COLO668 (cell line): ENCODE measurements around the gene FIGNL2.

Experiments used
- DNase-seq: peaks from one replicate; lab custom pipeline; 2025; ENCODE audit not compliant: unreplicated experiment; lab: John Stamatoyannopoulos, UW

Gene FIGNL2

DNA sequence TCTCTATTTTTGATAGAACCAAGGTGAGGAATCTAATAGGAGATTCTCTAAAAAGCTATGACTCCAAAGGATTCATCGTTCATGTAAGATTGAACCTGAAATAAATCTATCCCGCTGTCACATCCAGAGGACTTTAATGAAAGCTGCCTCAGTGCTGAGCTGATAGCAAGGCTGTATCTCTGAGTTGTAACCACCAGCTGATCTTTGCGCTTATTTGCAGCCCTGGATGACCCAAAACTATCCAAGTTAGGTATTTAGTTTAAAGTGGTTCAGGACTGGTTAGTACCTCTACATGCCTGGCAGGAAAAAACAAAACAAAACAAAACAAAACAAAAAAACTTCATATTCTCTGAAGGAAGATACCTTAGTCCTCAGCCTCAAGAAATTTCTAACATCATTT lies 30.6 kb upstream of the FIGNL2 start:
- DNase-seq: no peak

DNA sequence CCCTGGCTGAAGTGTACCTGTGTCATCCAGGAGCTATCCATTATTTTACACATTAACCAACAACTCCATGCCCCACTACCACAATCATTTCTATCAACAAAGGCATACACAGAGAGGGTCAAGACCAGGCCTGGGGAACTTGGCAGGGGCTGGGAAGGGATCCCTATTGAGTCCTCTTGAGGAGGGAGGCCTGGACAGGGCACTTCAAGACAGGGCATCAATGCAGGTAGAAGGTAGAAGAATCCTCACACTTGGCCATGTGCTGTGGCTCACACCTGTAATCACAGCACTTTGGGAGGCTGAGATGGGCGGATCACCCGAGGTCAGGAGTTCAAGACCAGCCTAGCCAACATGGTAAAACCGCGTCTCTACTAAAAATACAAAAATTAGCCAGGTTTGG lies 26.0 kb upstream of the FIGNL2 start:
- no peak for DNase-seq

DNA sequence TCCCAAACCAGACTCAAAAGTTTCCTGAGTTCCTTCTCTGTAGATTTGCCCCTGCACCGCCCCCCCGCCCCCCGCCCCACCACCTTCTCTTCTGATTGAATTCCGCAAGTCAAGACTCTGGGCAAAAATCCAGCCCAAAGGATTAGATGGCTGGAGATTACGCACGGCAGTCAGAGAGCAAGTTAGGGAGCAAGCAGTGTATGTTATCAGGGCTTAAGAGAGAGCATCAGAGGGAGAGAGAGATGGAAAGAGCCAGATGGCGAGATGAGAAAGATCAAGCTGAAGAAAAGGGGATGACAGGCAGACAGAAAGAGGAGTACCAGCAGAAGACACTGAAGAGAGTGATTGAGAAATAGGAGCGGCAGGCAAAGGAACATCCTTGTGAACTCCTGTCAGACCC lies 25.5 kb upstream of the FIGNL2 start:
- no peak for DNase-seq

DNA sequence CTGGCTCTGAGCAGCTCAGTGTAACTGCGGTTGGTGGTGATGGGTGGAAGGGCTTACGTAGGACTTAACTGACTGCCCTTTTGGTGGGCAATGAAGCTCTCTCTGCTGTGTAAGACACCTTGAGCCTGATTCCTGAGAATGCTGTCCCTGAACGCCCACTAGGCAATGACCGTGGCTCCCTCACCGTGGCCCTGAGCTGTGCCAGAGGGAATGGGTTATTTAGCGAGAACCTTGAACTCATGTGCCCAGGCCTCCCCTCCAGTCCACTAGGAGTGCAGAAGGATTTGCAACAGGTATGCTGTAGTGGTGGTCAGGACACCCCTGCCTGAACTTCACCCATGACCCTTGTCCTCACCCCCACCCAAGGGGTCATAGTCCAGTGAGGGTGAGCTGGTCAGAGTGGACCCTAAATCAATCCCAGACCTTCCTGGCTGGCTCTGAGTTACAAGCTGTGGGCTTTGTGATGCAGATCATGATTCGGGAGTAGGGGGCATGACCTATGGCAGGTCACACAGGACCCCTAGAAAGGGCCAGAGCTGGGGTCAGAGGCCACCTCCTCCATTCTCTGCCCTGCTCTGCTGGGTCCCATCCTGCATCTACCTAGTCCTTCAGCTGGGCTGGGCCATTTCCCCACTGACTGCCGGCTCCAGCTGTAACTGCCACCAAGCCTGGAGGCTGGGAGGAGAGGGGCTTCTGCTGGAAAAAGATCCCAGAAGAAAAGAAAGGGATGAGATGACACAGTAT lies 24.9 kb upstream of the FIGNL2 start:
- no peak for DNase-seq

GRCh38 chr12:51872689-51872981 lies 24.1 kb upstream of the FIGNL2 start:
- no peak for DNase-seq

- DNase-seq: no peak
Observed at GRCh38 chr12:51871918-51872688, 23.6 kb upstream of the FIGNL2 start.

DNA sequence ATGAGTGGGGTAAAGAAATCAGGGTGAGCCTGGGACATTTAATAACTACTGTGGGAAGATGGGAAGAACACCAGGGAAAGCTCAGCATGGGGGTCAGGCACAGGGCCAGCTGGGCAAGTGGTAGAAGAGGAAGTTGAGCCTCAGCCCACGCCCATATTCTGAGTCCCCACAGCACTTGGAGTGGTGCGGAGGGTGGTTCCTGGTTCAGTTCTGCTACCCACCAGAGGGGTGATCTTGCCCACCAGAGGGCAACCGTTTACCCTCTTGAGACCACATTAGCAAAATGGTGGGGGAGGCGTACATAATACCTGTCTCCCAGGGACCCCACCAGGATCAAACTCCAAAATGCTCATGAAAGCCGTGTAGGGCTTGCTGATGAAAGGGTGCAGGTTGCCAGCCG lies 22.6 kb upstream of the FIGNL2 start:
- DNase-seq: no peak

GRCh38 chr12:51870504-51870903 lies 22.0 kb upstream of the FIGNL2 start:
- no peak for DNase-seq

DNA sequence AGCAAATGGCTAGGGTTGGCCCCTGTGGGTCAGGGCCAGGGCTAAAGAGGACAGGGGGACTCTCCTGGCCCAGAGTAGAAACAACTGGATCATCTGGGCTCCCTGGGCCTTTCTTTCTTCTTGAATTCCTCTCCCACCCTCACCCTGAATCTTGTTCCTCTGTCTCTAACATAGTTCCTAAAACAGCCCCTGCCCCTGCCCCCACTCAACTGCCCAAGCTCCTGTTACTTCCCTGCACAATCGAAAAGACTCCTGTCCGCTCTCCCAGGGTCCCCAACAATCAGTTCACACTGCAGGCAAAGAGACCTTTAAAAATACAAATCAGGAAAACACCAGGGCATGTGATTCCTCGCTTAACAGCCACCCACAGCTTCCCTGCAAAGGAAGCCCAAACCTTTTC lies 21.4 kb upstream of the FIGNL2 start:
- DNase-seq: no peak

GRCh38 chr12:51869496-51869865 lies 21.0 kb upstream of the FIGNL2 start:
- DNase-seq: no peak

DNA sequence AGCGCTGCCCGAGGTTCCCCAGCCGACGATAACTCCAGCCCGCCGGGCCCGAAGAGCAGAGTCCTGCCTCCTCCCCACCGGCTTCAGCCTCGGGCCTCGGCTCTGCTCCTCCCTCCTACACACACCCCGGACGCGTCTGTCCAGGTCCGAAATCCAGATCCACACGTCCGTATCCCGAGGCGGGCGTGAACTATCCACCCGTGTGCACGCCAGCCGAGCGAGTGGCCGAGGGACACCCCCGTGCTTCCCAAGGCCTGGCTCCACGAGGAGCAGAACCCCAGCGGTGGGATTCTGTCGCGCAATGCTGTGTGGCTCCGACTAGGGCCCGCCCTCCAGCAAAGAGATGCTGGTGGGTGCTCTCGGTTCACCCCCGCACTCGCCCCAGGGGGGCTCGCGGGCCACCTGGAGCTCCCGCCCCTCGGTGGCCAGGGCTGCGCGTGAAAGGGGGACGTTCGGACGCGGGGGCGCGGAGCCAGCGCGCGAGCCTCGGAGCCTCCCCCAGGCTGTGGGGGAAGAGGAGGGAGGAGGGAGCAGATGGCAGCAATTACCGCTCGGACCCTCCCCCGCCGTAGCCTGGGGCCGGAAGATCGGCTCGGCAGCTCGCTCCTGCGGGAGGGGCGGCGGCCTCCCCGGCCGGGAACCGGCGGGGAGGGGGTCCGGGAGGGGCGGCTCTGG lies 20.4 kb upstream of the FIGNL2 start:
- no peak for DNase-seq

GRCh38 chr12:51867796-51868428 lies 19.4 kb upstream of the FIGNL2 start:
- no peak for DNase-seq

- no peak for DNase-seq
Observed at GRCh38 chr12:51867371-51867770, 18.9 kb upstream of the FIGNL2 start.

DNA sequence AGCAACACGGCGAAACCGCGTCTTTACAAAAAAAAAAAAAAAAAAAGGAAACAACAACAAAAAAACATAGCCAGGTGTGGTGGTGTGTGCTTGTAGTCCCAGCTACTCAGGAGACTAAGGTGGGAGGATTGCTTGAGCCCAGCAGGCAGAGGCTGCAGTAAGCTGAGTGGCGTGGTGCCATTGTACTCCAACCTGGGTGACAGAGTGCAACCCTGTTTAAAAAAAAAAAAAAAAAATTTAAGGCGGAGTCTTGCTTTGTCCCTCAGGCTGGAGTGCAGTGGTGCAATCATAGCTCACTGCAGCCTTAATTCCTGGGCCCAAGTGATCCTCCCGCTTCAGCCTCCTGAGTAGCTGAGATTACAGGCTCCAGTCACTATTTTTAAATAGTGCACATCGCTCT lies 18.2 kb upstream of the FIGNL2 start:
- DNase-seq: no peak

GRCh38 chr12:51866324-51866723 lies 17.8 kb upstream of the FIGNL2 start:
- no peak for DNase-seq

DNA sequence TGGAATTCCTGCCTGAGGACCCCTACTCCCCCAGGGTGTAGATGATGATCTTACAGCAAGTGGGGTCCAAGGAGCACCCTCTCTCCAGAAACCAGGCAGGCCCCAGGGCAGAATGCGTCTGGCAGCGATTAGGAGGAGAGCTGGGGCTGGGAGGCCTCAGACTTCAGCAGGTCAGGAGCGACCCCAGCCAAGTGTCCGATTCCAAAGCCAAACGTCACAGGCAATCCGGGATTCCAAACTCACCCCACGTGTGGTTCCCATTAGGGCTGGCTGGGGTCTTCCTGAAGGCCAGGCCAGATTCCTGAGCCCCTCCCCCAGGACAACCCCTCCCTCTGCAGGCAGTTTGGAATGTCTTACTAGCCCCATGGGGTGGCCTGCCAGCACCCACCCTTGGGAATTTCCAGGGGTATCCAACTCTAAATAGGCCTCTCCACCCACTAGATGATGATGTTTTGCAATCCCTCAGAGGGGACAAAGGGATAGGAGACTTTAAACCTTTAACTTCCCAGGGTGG lies 17.3 kb upstream of the FIGNL2 start:
- no peak for DNase-seq

DNA sequence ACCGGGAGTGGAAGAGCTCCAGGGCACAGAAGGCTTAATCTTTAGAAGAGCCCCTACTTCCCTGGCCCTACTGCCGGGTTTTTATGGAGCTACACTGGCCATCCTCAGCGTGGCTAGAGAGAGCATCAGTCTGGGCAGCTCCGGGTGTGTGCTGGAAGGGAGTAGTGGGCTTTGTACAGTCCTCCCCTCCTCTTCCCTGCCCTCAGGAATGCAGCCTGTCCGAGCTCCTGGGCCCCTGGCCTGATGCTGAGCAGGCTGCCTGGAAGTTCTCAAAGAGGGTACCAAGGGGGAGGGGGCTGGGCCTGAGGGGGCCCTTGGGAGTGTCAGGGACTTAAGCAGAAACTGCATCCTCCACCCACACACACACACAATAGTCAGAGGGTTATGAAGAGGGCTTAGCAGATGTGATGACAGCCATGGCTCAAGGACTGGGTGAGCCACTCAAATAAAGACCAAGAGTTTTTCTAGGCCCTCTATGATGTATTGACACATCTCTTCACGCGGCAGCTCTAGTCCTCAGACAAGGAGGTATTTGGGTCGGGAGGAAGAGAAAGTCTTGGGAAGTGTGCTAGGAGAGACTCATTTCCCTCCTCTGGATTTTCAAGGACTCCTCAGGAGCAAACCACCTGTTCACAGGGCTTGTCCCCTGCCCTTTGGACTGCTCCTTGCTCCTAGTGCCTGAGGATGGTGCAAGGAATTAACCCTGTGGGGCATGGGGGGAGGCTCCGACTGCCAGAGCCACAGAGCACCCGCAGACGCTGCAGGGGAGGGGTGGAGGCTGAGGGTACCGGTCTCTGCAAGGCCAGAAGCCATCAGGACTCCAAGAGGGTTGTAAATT lies 16.5 kb upstream of the FIGNL2 start:
- no peak for DNase-seq

DNA sequence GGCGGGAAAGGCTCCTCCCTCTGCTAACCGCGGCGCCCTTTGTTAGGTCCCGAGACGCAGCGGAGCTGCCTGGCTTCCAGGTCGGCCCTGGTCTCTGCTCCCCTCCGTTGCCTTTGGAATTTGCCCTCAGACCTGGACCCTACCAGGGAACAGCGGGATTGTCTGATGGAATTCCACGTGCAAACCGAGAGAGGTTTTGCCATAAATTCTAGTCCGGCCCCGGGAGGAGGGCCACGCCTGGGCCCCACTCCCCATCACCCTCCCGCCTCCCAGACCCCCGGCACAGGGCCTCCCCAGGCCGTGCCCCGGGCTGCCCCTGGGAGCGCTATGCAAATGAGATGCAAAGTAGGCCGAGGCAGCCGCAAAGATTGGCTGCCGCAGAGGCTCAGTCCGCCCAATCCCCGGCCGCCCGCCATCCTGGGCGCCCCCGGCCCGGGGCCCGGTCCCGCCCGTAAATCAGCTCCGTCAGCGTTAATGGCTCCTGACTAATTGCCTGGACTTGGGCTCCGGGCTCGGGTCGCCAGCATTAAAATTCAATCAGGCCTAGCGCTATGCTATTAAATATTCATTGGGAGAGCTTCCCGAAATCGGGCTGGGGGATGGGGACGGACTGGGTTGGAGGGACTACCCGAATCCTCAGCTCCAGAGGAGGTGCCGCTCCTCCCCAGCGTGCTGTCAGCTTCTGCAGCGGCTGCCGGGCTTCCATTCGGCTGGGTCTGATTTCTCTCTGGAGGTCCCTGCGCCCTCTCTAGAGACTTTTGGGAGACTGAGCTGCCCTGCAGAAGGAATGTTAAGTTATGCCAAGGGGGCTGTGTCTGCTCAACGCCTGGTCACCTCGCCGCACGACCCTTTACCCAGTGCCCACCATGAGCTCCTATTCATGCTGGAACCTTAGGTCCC lies 15.7 kb upstream of the FIGNL2 start:
- DNase-seq: peak; percentile 6

- no peak for DNase-seq
Observed at GRCh38 chr12:51863363-51863932, 14.9 kb upstream of the FIGNL2 start.
